Measurements from ENCODE around the gene OSBP2. TPM values are rescaled to one million over a fixed set of nuclear protein-coding genes. Genes with fewer than 3 reads are reported as not detected.
A peak's percentile ranks its signal among the peaks of the same experiment; 100 is the strongest.

The OSBP2 gene
- total RNA-seq, 3 donors from 2014 or later: 0.96 to 4.6 (median 4.4) TPM

DNA sequence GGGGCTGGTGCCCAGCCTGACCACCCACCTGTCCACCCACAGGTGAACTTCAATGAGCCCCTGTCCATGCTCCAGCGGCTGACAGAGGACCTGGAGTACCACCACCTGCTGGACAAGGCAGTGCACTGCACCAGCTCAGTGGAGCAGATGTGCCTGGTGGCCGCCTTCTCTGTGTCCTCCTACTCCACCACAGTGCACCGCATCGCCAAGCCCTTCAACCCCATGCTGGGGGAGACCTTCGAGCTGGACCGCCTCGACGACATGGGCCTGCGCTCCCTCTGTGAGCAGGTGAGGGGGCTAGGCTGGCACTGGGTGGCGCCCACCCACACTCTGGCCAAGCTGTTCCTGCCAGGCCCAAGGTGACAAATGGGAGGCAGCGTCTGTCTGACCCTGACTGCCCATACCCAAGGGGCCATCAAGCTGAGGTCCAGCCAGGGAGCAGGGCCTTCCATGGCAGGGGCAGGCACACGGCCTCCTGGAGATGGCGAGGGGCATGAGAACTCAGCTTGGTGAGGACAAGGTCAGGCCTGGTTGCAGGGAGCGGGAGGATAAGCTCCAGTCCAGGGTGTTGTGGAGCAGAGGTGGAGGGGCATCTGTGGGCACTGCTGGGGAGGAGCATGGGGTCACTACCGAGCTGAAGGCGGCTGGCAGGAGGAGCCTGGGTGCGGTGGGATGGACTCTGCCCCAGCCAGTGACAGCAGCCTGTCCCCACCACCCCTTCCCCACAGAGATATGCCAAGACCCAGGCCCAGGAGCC, 196.2 kb downstream of the OSBP2 start:
- Histone ChIP-seq H3K27me3 (no peaks in the 10 kb centered on the region), H3K36me3 (no peaks in the 10 kb centered on the region), H3K9me3 (no peaks in the 10 kb centered on the region), H3K4me3 (no peak overlapping the region), H3K27ac (no peak overlapping the region), H3K4me1 (no peaks in the 10 kb centered on the region)
- no peak for TF ChIP-seq POLR2AphosphoS5 (IDR thresholded peaks at IDR 0.05)
- TF ChIP-seq, protein P1, sequence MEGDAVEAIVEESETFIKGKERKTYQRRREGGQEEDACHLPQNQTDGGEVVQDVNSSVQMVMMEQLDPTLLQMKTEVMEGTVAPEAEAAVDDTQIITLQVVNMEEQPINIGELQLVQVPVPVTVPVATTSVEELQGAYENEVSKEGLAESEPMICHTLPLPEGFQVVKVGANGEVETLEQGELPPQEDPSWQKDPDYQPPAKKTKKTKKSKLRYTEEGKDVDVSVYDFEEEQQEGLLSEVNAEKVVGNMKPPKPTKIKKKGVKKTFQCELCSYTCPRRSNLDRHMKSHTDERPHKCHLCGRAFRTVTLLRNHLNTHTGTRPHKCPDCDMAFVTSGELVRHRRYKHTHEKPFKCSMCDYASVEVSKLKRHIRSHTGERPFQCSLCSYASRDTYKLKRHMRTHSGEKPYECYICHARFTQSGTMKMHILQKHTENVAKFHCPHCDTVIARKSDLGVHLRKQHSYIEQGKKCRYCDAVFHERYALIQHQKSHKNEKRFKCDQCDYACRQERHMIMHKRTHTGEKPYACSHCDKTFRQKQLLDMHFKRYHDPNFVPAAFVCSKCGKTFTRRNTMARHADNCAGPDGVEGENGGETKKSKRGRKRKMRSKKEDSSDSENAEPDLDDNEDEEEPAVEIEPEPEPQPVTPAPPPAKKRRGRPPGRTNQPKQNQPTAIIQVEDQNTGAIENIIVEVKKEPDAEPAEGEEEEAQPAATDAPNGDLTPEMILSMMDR (IDR thresholded peaks at IDR 0.05): peak in 2 of 3 donors; percentile 57 to 62
- no peak for DNase-seq (ENCODE audit: low spot score in 2 of 2)
- intact Hi-C loops (cut with DNase I; ENCODE audit: low total_unique reads): loop anchor here (10.0 kb wide), 1 partner anchor 126 kb away; no protein-coding TSS in a partner anchor

DNA sequence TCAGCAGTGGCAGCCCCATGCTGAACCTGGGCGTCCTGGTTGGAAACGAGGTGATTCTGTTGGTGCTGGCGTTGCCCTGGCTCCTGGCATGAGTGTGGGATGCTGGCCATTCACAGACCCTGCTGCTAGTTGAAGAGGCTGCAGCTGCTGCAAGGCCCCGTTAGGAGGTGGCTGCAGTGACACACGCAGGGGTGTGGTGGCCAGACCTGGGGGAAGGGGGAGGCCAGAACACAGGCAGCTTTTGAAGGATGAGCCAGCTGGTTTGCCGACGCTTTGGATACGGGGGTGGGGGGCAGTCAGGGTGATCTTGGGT, 196.7 kb downstream of the OSBP2 start:
- intact Hi-C loops (cut with DNase I; ENCODE audit: low total_unique reads): loop anchor here (10.0 kb wide), 1 partner anchor 127 kb away; no protein-coding TSS in a partner anchor
- Histone ChIP-seq H3K27me3 (no peaks in the 10 kb centered on the region), H3K36me3 (no peaks in the 10 kb centered on the region), H3K27ac (no peak overlapping the region), H3K4me1 (no peaks in the 10 kb centered on the region), H3K4me3 (no peak overlapping the region), H3K9me3 (no peaks in the 10 kb centered on the region)
- DNase-seq (ENCODE audit: low spot score in 2 of 2): no peak
- TF ChIP-seq POLR2AphosphoS5 (IDR thresholded peaks at IDR 0.05) (no peak), POLR2A (IDR thresholded peaks at IDR 0.05) (no peak)
- TF ChIP-seq, protein P1 (IDR thresholded peaks at IDR 0.05): no peak

DNA sequence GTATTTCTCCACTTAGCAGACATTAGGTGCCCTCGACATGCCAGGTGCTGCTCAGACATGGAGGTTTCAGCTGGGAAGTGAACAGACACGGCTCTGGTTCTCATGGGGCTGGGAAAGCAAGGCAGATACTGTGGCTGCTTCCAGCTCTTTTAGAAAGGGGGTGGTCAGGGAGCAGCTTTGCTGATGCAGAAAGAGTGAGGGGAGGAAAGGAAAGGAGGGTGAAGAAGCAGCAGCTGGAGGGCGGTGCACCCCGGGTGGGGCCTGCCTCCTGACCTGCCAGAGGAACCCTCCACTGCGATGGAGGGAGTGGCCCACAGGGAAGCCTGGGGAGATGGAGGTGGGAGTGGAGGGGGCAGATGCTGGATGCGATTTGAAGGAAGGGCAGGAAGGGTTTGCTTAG, 197.1 kb downstream of the OSBP2 start:
- intact Hi-C loops (cut with DNase I; ENCODE audit: low total_unique reads): loop anchor here (10.0 kb wide), 1 partner anchor 127 kb away; no protein-coding TSS in a partner anchor
- no peak for TF ChIP-seq POLR2A (IDR thresholded peaks at IDR 0.05)
- no peak for TF ChIP-seq POLR2AphosphoS5 (IDR thresholded peaks at IDR 0.05)
- TF ChIP-seq, protein P1 (IDR thresholded peaks at IDR 0.05): no peak
- no peak for DNase-seq (ENCODE audit: low spot score in 2 of 2)

DNA sequence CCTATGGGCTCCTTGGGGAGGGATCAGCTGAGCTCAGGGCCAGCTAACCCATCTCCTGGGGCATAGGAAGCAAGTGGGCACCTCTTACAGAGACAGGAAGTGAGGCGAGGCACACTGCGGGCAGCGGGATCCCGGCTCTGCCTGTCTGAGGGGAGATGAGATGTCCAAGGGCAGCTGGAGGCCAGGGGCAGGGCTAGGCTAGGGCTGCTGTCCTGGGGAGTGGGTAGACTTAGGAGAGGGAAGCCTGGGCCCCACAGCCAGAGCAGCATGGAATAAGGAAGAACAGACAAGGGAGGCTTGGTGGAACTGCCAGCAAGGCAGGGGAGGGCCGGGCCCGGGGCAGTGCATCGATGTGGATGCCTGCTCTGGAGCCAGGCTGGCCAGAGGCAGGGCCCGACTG, 197.6 kb downstream of the OSBP2 start:
- TF ChIP-seq, protein P1 (IDR thresholded peaks at IDR 0.05): no peak
- TF ChIP-seq POLR2A (IDR thresholded peaks at IDR 0.05): no peak
- TF ChIP-seq POLR2AphosphoS5 (IDR thresholded peaks at IDR 0.05): no peak
- H3K4me1 ChIP-seq: no peaks in the 10 kb centered on the region
- H3K4me3 ChIP-seq: no peak overlapping the region
- intact Hi-C loops (cut with DNase I; ENCODE audit: low total_unique reads): loop anchor here (10.0 kb wide), 1 partner anchor 127 kb away; no protein-coding TSS in a partner anchor
- no peaks in the 10 kb centered on the region for H3K9me3 ChIP-seq
- no peaks in the 10 kb centered on the region for H3K36me3 ChIP-seq
- no peak overlapping the region for H3K27ac ChIP-seq
- no peaks in the 10 kb centered on the region for H3K27me3 ChIP-seq
- no peak for DNase-seq (ENCODE audit: low spot score in 2 of 2)

More for the DNA sequence above, 197.1 kb downstream of the OSBP2 start:
- Histone ChIP-seq H3K4me3 (no peak overlapping the region), H3K27ac (no peak overlapping the region), H3K27me3 (no peaks in the 10 kb centered on the region), H3K9me3 (no peaks in the 10 kb centered on the region), H3K36me3 (no peaks in the 10 kb centered on the region), H3K4me1 (no peaks in the 10 kb centered on the region)

DNA sequence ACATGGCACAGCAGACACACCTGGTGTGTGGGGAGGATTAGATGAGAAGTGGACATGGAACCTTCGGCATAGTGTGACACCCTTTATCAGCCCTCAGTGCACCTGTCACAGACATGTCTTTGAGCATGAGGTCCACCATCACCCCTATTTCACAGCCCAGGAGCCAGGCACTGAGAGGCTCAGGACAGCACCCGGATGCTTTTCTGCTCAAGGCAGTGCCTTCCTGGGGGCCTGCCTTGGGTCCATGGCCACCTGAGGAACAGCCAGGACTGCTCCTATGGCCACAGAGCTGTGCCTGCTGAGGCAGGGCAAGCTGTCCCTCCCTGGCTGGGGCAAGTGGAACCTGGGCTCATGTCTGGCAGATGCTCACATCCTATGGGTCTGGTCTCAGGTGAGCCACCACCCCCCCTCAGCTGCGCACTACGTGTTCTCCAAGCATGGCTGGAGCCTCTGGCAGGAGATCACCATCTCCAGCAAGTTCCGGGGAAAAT, 198.1 kb downstream of the OSBP2 start:
- Histone ChIP-seq H3K27me3 (no peaks in the 10 kb centered on the region), H3K4me1 (no peaks in the 10 kb centered on the region), H3K4me3 (no peak overlapping the region), H3K9me3 (no peaks in the 10 kb centered on the region), H3K36me3 (no peaks in the 10 kb centered on the region), H3K27ac (no peak overlapping the region)
- TF ChIP-seq POLR2AphosphoS5 (IDR thresholded peaks at IDR 0.05): no peak
- TF ChIP-seq, protein P1 (IDR thresholded peaks at IDR 0.05): no peak
- no peak for TF ChIP-seq POLR2A (IDR thresholded peaks at IDR 0.05)
- intact Hi-C loops (cut with DNase I; ENCODE audit: low total_unique reads): loop anchor here (10.0 kb wide), 1 partner anchor 128 kb away; no protein-coding TSS in a partner anchor
- no peak for DNase-seq (ENCODE audit: low spot score in 2 of 2)

Data from breast epithelium (tissue), 4 donors.